Heart left ventricle (tissue), 16 donors: Measurements from ENCODE around the gene MYCN. TPM values are rescaled to one million over a fixed set of nuclear protein-coding genes. Genes with fewer than 3 reads are reported as not detected.

Experiments
- ATAC-seq, 4 donors: fragments of 200-7000 bp; cut with Tn5 transposase; one replicate each; pipeline ENCODE4 v1.9.1; 2020 to 2022; ENCODE audit warnings: moderate library complexity in 4 of 4, mild to moderate bottlenecking in 3 of 4, moderate number of reproducible peaks in 1 of 4
- DNase-seq, 5 donors: peaks; one replicate each; pipeline ENCODE4 v3.0.0-alpha.2; 2020
- H3K27ac ChIP-seq, 12 donors: fragments of 200-600 bp; sonication (generic) in 4 of 12; one replicate each; pipeline versions ENCODE4 v1.5.0 to v1.8.0; 2016 to 2022; ENCODE audit warnings: mild to moderate bottlenecking in 2 of 12
- H3K27me3 ChIP-seq, 9 donors: fragments of 200-600 bp; sonication (generic) in 2 of 9; one replicate each; pipeline versions ENCODE4 v1.5.1 to v1.8.0; 2016 to 2022; ENCODE audit warnings: mild to moderate bottlenecking in 3 of 9
- H3K36me3 ChIP-seq, 9 donors: fragments of 200-600 bp; sonication (generic) in 2 of 9; one replicate each; pipeline versions ENCODE4 v1.5.0 to v1.8.0; 2018 to 2022; ENCODE audit warnings: mild to moderate bottlenecking in 2 of 9
- H3K4me1 ChIP-seq, 12 donors: fragments of 200-600 bp; sonication (generic) in 4 of 12; one replicate each; pipeline versions ENCODE4 v1.5.0 to v1.8.0; 2016 to 2022; ENCODE audit warnings: mild to moderate bottlenecking in 3 of 12
- H3K4me3 ChIP-seq, 12 donors: fragments of 200-600 bp; sonication (generic) in 4 of 12; one replicate each; pipeline versions ENCODE4 v1.5.0 to v1.8.0; 2017 to 2022; ENCODE audit warnings: mild to moderate bottlenecking in 9 of 12, moderate library complexity in 4 of 12
- H3K9me3 ChIP-seq, 12 donors: fragments of 200-600 bp; sonication (generic) in 4 of 12; one replicate each; pipeline versions ENCODE4 v1.5.0 to v1.8.0; 2016 to 2022; ENCODE audit warnings: mild to moderate bottlenecking in 1 of 12
- CTCF ChIP-seq, 12 donors: fragments of 200-600 bp; sonication (generic) in 4 of 12; IDR thresholded peaks; one replicate each; pipeline versions ENCODE4 v1.5.0 to v1.8.0; 2018 to 2022; ENCODE audit warnings: antibody characterized with exemption in 12 of 12, mild to moderate bottlenecking in 5 of 12
- POLR2A ChIP-seq, 2 donors: fragments of 450-650 bp; IDR thresholded peaks; one replicate each; pipeline ENCODE4 v1.6.1; 2017; ENCODE audit warnings: antibody characterized with exemption in 2 of 2, mild to moderate bottlenecking in 2 of 2, moderate library complexity in 2 of 2
- WGBS, 4 donors: extraction: QIAGEN DNeasy Blood & Tissue Kit in 2 of 4; methylation state at CpG; one replicate each; pipeline versions ENCODE4 v1.1.5 to v1.1.7; 2013 to 2018; 5-methylcytosine and 5-hydroxymethylcytosine counted together
- intact Hi-C, 10 donors: fragments of 100-400 bp; cut with DNase I; formaldehyde crosslinking; loops; one replicate each; pipeline versions ENCODE4 v1.11.1 to v1.14.2; 2022
- polyA plus RNA-seq, 2 donors: library from polyadenylated mRNA; stranded (reverse); fragments of 200-250 nt; gene quantifications; one replicate each; pipeline ENCODE4 v1.2.3, GENCODE V29; 2013
- total RNA-seq, 9 donors: library from RNA; depleted of rRNA in 2 of 9; stranded (reverse); fragments of >200 nt in 2 of 9; fragmentation: NEBNext Ultra II Directional in 3 of 9; extraction: Animal tissue kit (Norgen Biotek cat#: 25700) in 3 of 9; gene quantifications; one replicate each; pipeline versions ENCODE4 v1.1.0 to v1.2.4, GENCODE V29; 2016 to 2023
- donor health status: ischemic (EF 13 %, LVEDD 7.1; RV severe dilation, severe dysfunction).
- donor health status: healthy with polysubstance abuse.
- donor health status: DM: no; HTN: yes; CAD: no.
- donor health status: DM: no; HTN: no; CAD: no.
- donor health status: ischemic (EF 25% LVEDD 6.9; RV normal size, moderate dysfunction).
- donor health status: ischemic (EF 25% LVEDD 5.7; RV mildly dilated, moderate dysfunction).
- donor health status: healthy.
- donor health status: DM: yes; HTN: yes; CAD: no.
- donor health status: ischemic (EF 35%, LVEDD 5.7; RV mildly dilated, moderate dysfunction).
- donor health status: nonischemic (EF 11% LVEDD 7.7; RV severe dilation, severe dysfunction).
- donor health status: DM: yes; HTN: yes; CAD: no.
- donor health status: PGD.
- donor health status: ischemic (EF 29% LVEDD 5.4; RV normal size, mild dysfunction).
- donor health status: nonischemic (EF 23%, LVEDD 6.1; RV moderate dilation, normal function).

The MYCN gene
- total and polyA plus RNA-seq, 11 donors: 0.22 to 1.6 (median 0.62) TPM; not detected in 2

- ATAC-seq: no peak
- intact Hi-C loops: no loop called here
Measured at GRCh38 chr2:15986068-15986560, 45.8 kb downstream of the MYCN start.

GRCh38 chr2:15986644-15987043 is 46.3 kb downstream of the MYCN start:
- 66 to 84% (median 75%) methylated on average over 4 of the region's 4 CpGs for WGBS, 4 donors
- Histone ChIP-seq H3K27ac (no peak overlapping the region), H3K4me3 (no peak overlapping the region), H3K27me3 (peaks cover 0 to 9% (median 0%) of the 10 kb centered on the region in 9 donors), H3K36me3 (no peaks in the 10 kb centered on the region), H3K9me3 (no peaks in the 10 kb centered on the region), H3K4me1 (no peaks in the 10 kb centered on the region)
- ATAC-seq (no peak), DNase-seq (no peak)
- intact Hi-C loops: no loop called here
- TF ChIP-seq POLR2A (IDR thresholded peaks at IDR 0.05) (no peak), CTCF (IDR thresholded peaks at IDR 0.05) (no peak)

More at GRCh38 chr2:15986068-15986560, 45.8 kb downstream of the MYCN start:
- no peak for DNase-seq
- Histone ChIP-seq H3K27ac (no peak overlapping the region), H3K4me3 (no peak overlapping the region), H3K36me3 (no peaks in the 10 kb centered on the region), H3K4me1 (no peaks in the 10 kb centered on the region), H3K27me3 (peaks cover 0 to 7% (median 0%) of the 10 kb centered on the region in 9 donors), H3K9me3 (no peaks in the 10 kb centered on the region)
- TF ChIP-seq CTCF (IDR thresholded peaks at IDR 0.05): no peak
- no peak for TF ChIP-seq POLR2A (IDR thresholded peaks at IDR 0.05)
- 74 to 80% (median 77%) methylated on average over 9 of the region's 9 CpGs for WGBS, 4 donors

GRCh38 chr2:15988733-15989132 is 48.4 kb downstream of the MYCN start:
- Histone ChIP-seq H3K36me3 (no peaks in the 10 kb centered on the region), H3K4me1 (no peaks in the 10 kb centered on the region), H3K27ac (no peak overlapping the region), H3K4me3 (no peak overlapping the region), H3K9me3 (no peaks in the 10 kb centered on the region), H3K27me3 (peaks cover 0 to 14% (median 0%) of the 10 kb centered on the region in 9 donors)
- intact Hi-C loops: no loop called here
- no peak for ATAC-seq
- no peak for DNase-seq
- TF ChIP-seq CTCF (IDR thresholded peaks at IDR 0.05) (no peak), POLR2A (IDR thresholded peaks at IDR 0.05) (no peak)
- 72 to 84% (median 78%) methylated on average over 5 of the region's 5 CpGs for WGBS, 4 donors

GRCh38 chr2:15989559-15989958 is 49.2 kb downstream of the MYCN start:
- TF ChIP-seq POLR2A (IDR thresholded peaks at IDR 0.05): no peak
- no peak for TF ChIP-seq CTCF (IDR thresholded peaks at IDR 0.05)
- intact Hi-C loops: no loop called here
- Histone ChIP-seq H3K9me3 (no peaks in the 10 kb centered on the region), H3K4me3 (no peak overlapping the region), H3K27me3 (peaks cover 0 to 14% (median 0%) of the 10 kb centered on the region in 9 donors), H3K4me1 (no peaks in the 10 kb centered on the region), H3K36me3 (no peaks in the 10 kb centered on the region), H3K27ac (no peak overlapping the region)
- WGBS, 4 donors: 57 to 70% (median 64%) methylated on average over 7 of the region's 7 CpGs
- DNase-seq (no peak), ATAC-seq (no peak)
